Stimulated activated CD4-positive, alpha-beta T cell treated with anti-CD3 and anti-CD28 coated beads, Interleukin-2, amount 100 ng/mL, for 48 hours (primary cell): Measurements from ENCODE around the gene MT4.

Experiments
- DNase-seq, 2 donors: peaks; one replicate each; pipeline ENCODE4 v3.0.0-alpha.2; 2020

Gene MT4

GRCh38 chr16:56564793-56565477 lies at the start of gene MT4:
TSS of gene MT4 (plus strand) at chr16:56565073. CDS start at chr16:56565129, 56 bp downstream.
- DNase-seq = no peak

GRCh38 chr16:56515665-56516064 lies 49.2 kb upstream of the MT4 start:
- DNase-seq = no peak

- DNase-seq = no peak
Observed at GRCh38 chr16:56517206-56517605, 47.7 kb upstream of the MT4 start.

- no peak for DNase-seq
Observed at GRCh38 chr16:56518425-56518824, 46.4 kb upstream of the MT4 start.

GRCh38 chr16:56519459-56520250 lies 45.2 kb upstream of the MT4 start, which contains the start of gene BBS2:
TSS of gene BBS2 (minus strand) at chr16:56520024. CDS start at chr16:56519862, 162 bp downstream.
- peak; percentile 87 to 89 for DNase-seq

- no peak for DNase-seq
Observed at GRCh38 chr16:56520251-56520577, 44.7 kb upstream of the MT4 start.

GRCh38 chr16:56525236-56525635 lies 39.6 kb upstream of the MT4 start:
- DNase-seq = no peak

- no peak for DNase-seq
Observed at GRCh38 chr16:56530872-56531271, 34.0 kb upstream of the MT4 start.

- no peak for DNase-seq
Observed at GRCh38 chr16:56532714-56533113, 32.2 kb upstream of the MT4 start.

- DNase-seq = no peak
Observed at GRCh38 chr16:56534847-56535383, 30.0 kb upstream of the MT4 start.

GRCh38 chr16:56538331-56538730 lies 26.5 kb upstream of the MT4 start:
- DNase-seq = no peak

GRCh38 chr16:56539656-56540055 lies 25.2 kb upstream of the MT4 start:
- no peak for DNase-seq

GRCh38 chr16:56542039-56542438 lies 22.8 kb upstream of the MT4 start:
- DNase-seq = no peak

- DNase-seq = no peak
Observed at GRCh38 chr16:56547120-56547948, 17.5 kb upstream of the MT4 start.

- no peak for DNase-seq
Observed at GRCh38 chr16:56547949-56548567, 16.8 kb upstream of the MT4 start.

- no peak for DNase-seq
Observed at GRCh38 chr16:56549161-56549560, 15.7 kb upstream of the MT4 start.

- DNase-seq = peak in 1 of 2 donors; percentile 1
Observed at GRCh38 chr16:56549744-56550385, 15.0 kb upstream of the MT4 start.

- DNase-seq = no peak
Observed at GRCh38 chr16:56551796-56552738, 12.8 kb upstream of the MT4 start.

- no peak for DNase-seq
Observed at GRCh38 chr16:56554441-56554840, 10.4 kb upstream of the MT4 start.

- no peak for DNase-seq
Observed at GRCh38 chr16:56558024-56558747, 6.7 kb upstream of the MT4 start.
